Umbilical cord (tissue), 2 donors: ENCODE results near the gene HIVEP2. TPM values are rescaled to one million over a fixed set of nuclear protein-coding genes. Genes with fewer than 3 reads are reported as not detected.

Source experiments
- DNase-seq: peaks from one replicate; pipeline ENCODE4 v3.0.0-alpha.2; 2015; ENCODE audit warnings: low spot score
- total RNA-seq: library from RNA; depleted of rRNA; stranded (reverse); fragments of >200 nt; gene quantifications from one replicate; pipeline ENCODE4 v1.2.3, GENCODE V29; 2014; ENCODE audit warnings: low replicate concordance; ENCODE audit not compliant: insufficient read depth

The HIVEP2 gene
- total RNA-seq, 1 donor from 2014 or later: 8.4 TPM

DNA sequence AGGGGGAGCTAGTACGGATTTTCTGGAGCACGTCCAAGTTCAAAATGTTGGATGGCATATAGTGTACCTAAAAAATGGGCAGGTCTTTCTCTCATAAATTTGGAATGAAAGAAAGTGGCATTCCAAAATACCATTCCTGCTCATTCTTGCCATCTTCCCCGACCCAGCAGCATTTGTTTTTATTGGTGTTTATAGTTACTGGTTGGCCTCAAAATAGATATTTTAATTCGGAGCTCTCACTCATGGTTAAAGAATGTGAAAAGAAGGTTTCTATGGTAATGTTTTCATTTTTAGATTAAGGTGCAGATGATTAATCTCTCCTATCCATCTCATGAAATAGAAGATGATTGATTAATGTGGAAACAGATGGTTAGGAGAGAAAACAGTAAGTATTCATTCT lies 204.5 kb downstream of the HIVEP2 start:
- DNase-seq: no peak

DNA sequence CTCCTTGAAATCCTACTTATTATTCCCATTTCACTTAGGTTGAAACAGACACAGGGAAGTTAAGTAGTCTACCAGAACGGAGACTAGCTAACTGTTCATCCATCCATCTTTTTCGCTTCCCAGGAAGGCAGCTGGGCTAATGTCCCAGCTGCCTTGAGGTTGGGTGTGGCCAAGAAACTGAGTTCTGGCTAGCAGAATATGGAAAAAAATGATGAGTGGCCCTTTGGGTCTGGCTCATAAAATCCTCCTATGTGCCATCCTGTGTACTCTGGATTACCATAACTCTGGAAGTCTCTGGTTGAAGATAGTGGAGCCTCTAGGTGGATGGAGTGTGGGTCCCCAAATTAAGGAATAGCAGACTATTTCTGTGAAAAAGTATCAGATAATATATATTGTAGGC lies 206.2 kb downstream of the HIVEP2 start:
- DNase-seq: no peak

DNA sequence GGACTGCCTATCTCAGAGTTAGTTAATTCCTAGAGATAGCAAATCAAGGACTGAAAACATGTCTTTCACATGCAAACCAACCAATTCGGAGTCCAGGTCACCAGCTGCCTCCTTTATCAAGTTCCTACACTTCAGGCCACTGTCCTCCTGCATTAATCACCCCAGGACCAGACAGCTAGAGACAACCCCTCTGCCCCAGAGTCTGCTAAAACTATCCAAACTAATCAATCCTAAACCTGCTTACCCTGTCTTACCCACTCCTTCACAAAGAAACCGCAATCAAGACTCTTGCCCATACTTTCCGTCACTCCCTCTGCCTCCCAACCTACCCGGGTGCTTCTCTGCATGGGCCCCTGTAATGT lies 207.0 kb downstream of the HIVEP2 start:
- DNase-seq: no peak

DNA sequence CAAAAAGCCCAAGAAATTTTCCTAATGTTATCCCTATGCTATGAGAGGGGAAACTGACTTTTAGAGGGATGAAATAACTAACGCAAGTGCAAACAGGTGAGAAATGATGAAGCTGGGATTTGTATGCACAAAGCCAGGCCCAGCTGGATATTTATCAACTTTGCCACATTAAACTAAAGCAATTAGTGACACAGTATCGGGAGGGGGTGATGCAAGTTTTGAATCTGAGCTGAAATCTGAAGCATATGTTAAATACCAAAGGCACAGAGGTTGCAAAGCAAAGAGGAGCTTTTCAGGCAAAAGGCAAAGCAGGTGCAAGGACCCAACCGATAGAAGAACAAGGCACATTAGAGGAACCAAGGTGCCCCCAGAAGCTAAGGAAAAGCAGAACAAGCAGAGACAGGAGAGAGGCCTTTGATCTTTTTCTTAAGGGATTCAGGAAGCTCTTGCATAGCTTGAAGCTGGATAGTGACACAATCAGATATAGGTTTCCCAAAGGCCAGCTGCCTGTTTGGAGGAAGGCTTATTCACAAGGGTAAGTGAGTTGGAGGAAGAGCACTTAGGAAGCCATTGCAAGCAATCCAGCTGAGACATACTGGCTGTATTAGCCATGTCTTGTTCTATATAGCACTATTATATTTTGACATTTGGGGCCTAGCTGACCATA lies 207.5 kb downstream of the HIVEP2 start:
- no peak for DNase-seq

DNA sequence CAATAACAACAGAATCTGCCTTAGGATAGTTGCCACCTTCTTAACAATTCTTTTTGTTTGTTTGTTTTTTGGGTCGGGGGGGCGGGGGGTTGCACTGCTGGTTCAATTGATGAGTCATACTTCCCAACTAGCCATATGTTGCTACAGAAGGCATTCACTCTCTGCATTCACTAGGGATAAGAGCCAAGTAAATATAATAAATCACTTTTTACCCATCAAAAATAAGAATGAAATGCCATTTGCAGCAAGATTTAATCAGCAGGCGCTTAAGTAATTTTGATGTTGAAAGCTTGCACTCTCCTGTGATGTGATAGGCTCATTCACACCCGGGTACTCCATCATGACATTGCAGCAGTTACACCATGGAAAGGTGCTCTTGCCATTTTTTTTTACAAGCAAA lies 209.8 kb downstream of the HIVEP2 start:
- DNase-seq: no peak

DNA sequence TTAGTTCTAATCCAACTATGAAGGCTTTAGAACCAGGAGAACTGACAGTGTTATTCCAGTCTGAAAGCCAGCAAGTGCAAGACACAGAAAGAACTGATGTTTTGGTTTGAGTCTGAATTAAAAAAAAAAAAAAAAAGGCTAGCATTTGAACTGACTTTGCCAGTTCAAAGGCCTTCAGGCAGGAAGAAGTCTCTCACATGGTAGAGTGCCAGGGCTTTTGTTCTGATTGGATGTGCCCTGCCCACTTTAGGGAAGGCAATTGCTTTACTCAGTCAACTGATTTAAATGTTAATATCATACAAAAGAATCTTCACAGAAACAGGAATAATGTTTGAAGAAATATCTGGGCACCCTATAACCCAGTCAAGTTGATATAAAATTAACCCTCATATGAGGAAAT lies 212.2 kb downstream of the HIVEP2 start:
- DNase-seq: no peak

DNA sequence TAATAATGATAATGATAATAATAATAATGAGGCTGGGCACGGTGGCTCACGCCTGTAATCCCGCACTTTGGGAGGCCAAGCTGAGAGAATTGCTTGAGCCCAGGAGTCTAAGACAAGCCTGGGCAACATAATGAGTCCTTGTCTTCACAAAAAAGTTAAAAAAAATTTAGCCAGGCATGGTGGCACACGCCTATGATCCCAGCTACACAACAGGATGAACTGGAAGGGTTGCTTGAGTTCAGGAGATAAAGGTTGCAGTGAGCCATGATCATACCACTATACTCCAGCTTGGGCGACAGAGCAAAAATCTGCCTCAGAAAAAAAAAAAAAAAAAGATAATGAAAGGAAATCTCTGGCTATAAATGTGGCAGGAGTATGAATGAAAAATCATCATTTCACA lies 213.4 kb downstream of the HIVEP2 start:
- DNase-seq: no peak

DNA sequence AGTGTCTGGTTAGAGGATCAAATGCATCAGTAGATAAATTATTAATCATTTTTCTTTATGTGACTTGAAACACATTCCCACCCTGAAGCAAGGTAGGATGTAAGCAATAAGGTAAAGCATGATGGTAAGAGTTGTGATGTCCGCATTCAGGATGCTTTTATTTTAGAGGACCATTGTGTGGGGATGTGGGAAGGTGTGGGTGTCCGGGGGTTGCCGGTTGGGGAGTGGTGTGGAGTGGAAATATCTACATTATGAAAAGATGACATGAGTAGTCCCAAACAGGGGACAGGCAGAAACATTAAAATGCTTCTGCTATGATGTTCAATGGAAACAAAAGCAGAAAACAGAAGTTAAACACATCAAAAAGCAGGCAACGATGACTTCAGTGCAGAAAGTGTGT lies 215.4 kb downstream of the HIVEP2 start:
- DNase-seq: no peak

DNA sequence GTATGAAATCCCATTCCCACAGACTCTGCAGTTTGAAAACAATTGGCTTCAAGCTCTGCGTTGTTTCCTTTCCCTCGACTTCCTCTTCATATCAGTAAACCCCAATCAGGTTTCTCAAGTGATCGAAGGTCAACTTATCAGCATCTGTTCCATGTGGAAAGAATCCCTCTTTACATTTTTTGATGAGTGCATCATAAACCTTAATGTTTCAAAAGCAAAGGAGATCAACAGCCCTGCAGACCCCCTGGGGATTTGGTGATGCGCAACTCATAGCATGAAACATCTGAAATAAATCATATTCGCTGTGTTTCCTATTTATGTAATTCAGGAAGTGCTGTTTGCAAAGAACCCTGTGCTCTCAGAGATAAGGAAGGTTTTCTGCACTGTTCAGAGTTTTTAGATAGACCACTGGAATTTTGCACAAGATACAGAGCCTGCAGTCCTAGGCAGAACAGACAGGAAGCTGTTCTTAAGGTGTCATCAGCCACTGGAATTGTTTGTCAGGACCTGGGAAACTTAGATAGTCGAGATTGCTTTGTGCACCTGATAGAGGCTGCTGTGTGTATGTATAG lies 216.0 kb downstream of the HIVEP2 start:
- DNase-seq: peak; percentile 9

DNA sequence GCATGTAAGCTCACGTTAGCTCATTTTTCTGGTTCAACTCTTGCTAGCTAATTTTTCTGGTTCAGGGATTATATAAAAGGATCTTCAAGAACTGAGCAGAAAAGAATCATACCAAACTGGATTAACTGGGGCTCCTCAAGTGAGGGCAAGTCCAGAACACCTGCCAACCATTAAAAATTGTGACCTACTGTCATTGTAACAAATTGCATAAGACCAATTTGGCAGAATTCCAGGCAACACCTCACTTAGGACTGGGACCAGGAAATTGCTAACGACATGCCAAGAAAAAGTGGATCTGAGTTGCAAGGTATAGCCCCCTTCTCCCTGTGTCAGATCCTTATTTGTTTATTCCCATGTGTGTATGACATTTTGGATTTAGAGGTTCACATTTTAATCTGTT lies 216.6 kb downstream of the HIVEP2 start:
- peak; percentile 33 for DNase-seq

DNA sequence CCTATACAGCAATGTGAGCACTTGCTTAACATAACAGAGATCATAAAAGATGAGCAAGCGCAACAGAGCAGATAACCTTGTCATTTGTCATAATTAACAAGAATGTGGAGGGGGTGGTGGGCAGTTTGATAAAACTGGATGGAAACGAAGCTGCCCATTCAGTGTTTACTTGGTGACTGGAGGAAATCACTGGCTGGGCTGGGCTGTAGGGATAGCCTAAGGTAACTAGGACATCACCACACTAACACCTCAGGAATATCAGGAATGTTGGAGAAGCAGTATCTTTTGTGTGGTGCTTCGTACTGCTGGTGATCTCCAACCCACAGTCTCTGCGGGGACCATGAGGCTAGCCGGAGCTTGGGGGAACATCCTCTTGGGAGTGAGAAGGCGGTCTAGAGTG lies 218.4 kb downstream of the HIVEP2 start:
- no peak for DNase-seq

DNA sequence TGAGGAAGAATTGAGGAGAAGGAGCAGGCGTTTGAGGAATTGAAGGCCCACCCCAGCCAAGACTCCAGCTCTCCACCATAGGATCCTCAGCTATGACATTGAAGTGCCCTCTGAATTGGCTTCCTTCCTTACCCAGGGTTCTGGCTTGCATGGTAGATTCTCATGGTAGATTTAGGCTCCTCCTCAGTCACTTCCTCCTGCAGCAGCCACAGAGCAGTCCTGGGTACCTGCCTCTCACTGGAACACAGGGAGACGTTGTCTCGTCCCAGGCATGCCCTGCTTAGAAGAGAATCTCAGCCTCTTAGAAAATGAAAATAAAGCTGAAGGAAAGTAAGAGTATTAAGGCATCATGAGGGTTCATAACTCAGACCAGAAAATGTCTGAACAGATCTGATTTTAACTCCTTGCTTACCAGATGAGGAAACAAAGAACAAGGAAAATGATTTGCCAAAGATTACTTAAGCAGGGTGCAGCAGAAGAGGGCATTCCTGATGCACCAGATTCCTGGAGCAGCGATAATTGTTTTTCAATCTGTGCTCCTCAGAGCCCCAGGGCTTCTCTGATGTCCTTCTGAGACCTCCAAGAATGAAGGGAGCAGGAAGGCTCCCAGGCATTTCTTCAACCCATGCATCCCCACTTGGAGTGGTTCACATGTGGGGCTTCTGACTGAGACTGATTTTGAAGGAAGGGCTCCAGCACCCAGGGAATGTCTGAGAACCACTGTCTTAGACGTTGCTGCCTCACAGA lies 219.8 kb downstream of the HIVEP2 start:
- DNase-seq: no peak

DNA sequence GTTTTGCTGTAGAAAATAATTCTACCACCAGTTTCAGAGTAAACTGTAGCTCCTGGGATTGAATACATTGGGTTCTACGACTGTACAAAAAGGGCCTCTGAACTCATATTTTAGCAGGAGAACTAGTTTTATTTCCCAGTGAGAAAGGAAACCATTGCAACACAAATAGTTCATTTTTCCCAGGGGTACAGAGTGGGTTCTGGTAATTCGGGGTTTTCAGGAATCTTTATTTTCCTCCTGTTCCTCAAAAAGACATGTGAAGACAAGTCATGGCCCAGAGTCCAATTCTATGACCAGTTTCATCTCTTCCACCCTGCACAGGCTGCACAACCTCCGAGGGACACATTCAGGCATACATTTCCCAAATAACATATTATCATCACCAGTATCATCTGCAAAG lies 222.1 kb downstream of the HIVEP2 start:
- no peak for DNase-seq

DNA sequence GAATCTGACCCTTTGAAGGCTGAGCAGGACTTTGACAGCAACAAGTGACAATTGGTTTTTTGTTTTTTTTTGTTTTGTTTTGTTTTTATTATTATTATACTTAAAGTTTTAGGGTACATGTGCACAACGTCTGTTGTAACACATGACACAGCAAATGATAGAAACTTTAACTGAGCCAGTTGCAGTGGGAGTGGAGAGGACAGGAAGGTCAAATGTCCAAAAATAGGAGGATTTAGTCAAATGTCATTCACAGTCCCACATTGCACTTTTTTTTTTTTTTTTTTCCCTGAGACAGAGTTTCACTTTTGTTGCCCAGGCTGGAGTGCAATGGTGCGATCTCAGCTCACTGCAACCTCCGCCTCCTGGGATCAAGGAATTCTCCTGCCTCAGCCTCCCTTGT lies 223.0 kb downstream of the HIVEP2 start:
- no peak for DNase-seq

DNA sequence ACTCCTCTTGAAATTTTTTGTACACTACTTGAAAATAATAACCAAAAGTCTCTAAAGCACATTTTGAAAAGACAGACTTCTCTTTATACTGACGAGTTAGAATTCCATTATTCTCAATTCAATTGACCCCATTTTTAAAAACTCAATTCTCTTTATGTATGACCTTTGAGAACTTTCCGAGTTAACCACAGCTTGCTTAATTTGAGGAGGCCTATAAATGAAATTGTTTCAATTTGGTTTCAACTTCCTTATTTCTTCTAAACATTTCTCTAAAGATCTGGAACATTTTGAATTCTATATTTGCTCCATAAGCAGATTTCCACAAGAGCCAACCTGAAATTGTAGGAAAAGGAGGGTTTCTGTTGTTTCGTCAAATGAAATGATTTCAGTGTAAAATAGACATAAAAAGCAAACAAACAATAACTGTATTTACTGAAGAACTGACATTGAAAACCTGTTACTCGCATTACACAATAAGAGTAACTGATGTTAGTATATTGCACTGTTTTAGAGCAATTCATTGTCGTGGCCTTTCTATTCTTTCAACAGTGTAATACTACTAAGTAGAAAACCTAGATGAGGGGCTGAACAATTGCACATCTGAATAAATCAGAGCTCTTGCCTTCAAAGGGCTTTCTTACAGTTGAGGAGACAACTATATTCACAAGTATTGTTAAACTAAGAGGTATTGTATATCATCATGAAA lies 223.6 kb downstream of the HIVEP2 start:
- DNase-seq: no peak

DNA sequence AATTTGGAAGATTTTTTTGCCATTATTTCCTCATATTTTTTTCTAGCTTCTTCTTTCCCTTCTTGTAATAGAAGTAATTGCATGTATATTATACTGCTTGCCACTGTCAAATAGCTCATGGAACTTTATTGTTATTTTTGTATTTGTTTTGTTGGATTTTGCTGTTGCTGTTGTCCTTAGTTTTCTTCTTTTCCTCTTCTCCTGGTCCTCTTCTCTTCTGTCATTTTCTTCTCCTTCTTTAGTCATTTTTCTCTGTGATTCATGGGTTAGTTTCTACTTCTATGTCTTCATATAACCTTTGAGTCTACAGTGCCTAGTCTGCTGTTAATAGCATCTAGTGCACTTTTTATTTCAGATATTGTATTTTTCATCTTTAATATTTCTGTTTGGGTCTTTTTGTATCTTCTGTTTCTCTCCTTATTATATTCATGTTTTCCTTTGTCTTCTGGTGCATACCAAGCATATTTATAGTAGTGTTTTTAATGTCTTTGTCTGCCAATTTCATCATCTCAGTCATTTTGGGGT lies 226.2 kb downstream of the HIVEP2 start:
- no peak for DNase-seq

DNA sequence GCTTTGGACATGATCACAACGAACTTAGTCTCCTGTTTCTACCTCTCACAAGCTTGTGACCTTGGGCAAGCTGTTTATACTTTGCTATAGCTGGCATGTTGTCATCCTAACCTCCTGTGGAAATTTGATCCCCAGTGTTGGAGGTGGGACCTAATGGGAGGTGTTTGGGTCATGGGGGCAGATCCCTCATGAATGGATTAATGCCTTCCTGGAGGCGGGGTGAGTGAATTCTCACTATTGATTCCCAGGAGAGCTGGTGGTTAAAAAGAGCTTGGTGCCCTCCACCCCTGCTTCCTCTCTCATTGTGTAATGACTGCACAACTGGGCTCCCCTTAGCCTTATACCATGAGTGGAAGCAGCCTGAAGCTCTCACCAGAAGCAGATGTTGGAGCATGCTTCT lies 228.9 kb downstream of the HIVEP2 start:
- DNase-seq: no peak

DNA sequence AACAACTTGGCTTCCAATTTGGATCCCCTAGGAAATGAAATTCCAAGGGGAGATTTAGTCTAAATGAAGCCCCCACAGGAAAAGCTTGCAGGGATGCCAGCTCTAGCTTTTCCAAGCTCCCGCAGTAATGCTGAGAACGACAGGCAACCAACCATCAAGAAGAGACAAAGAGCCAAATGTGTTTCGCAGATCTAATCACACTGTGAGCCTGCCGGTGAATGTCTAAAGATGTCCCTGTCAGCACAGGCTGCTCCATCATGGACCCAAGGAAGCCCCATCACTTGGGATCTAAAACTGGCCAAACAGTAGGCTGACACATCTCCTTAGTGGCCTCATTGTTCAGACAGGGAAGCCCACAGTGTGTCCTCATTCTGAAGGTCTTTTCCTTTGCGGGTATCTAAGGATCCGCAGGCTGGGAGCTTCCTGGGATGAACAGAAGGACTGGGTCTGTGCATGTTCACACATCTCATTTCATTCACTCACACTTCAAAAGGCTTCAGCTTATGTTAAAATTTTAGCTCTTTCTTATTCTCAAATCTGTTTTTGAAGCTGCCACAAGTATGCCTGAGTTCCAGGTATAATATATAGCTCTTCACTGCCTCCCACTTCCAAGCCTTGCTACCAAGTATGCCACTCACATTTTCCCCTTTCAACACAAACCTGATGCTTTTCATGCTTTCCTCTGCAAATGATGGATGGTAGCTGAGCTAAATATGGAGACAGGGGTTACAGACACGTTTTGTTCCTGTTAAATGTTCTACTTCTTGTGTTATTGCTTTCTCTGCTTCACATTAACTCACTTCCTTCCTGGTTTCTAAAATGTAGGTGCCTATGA lies 229.8 kb downstream of the HIVEP2 start:
- DNase-seq: no peak

DNA sequence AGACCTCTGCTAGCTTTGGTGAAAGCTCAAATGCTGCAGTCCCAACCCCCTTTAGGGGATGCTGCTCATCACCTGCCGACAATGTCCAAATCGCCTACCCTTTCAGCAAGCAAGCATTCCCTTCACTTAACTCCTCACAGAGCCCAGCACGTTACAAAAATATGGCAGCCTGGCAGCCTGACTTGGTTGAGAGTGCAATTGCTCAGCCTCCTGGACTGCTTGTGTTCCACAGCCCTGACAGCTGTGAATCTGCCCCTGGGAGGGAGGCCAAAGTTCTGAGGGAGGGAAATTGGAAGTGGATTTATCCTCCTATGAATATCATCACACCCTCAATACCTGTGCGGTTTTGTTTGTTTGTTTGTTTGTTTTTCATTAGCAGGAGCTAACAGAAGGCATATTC lies 231.0 kb downstream of the HIVEP2 start:
- no peak for DNase-seq

DNA sequence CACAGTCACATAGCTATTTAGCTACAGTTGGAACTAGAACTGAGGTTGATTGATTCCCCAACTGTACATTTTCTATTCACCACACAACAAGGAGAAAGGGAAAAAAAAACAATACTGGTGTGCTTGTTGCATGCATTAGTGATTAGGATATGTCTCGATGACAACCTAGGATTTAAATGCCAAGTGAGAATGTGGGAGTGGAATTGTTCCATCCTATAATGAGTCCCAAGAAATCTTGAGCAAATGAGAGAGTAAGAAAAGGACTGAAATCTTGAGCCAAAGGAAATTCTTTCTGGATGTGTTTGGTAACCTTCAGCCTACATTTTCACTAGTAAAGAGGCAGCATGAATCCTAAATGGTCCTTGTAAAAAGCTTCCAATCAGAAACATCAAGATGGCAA lies 232.7 kb downstream of the HIVEP2 start:
- no peak for DNase-seq

DNA sequence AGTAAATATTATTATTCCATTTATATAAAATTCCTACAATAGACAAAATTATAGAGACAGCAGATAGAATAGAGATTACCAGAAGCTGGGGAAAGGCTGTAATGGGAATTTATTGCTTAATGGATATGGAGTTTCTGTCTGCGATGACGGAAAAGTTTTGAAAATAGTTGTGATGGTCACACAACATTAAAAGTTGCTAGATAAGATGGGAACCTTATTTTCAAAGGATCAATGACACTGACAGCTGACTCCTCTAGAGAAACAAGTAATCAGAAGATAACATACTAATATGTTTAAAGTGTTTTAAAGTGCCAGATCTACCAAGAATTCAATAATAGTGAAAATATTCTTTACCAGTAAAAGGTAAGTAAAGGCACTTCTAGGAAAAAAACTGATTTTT lies 236.3 kb downstream of the HIVEP2 start:
- no peak for DNase-seq

DNA sequence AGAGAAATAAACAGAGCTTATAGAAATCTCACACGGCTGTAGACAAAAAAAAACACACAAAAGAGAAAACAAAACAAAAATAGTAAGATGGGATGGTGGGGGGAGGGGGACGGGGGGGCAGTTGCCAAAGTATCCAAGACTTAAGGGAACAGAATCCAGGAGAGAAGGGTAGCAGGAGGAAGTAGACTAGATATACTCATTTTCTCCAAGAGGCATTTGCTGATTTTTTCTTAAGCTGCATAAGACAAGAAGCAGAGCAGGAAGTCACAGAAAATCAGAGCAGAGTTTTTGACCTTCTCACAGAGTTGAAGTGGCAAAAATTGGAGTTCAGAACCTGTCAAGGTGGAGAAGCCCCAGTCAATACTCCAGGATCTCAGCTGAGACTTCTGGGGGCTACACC lies 237.7 kb downstream of the HIVEP2 start:
- no peak for DNase-seq
